ENCODE measurements around the gene TTC28. TPM values are rescaled to one million over a fixed set of nuclear protein-coding genes. Genes with fewer than 3 reads are reported as not detected.

Gene TTC28
- total RNA-seq, 1 donor from 2014 or later: 1.3 TPM

GRCh38 chr22:28444659-28445058, 235.0 kb downstream of the TTC28 start:
- FAIRE-seq (no peak), DNase-seq (ENCODE audit: low read depth) (no peak)
- Histone ChIP-seq H3K4me3 (ENCODE audit: low read depth, low read length) (no peak overlapping the region), H3K27me3 (ENCODE audit: control insufficient read depth, insufficient read depth, low read length) (peaks cover 3% of the 10 kb centered on the region), H3K36me3 (ENCODE audit: control insufficient read depth, insufficient read depth, low read length) (no peaks in the 10 kb centered on the region)
- TF ChIP-seq CTCF (IDR thresholded peaks at IDR 0.05; ENCODE audit: insufficient read depth, low read length, severe bottlenecking): no peak

- Histone ChIP-seq H3K36me3 (ENCODE audit: control insufficient read depth, insufficient read depth, low read length) (no peaks in the 10 kb centered on the region), H3K27me3 (ENCODE audit: control insufficient read depth, insufficient read depth, low read length) (peaks cover 3% of the 10 kb centered on the region), H3K4me3 (ENCODE audit: low read depth, low read length) (peak overlapping the region; percentile 41)
- FAIRE-seq (peak; percentile 58), DNase-seq (ENCODE audit: low read depth) (peak; percentile 43)
- no peak for TF ChIP-seq CTCF (IDR thresholded peaks at IDR 0.05; ENCODE audit: insufficient read depth, low read length, severe bottlenecking)
These were observed 236.1 kb downstream of the TTC28 start for GRCh38 chr22:28443526-28443876.

- DNase-seq (ENCODE audit: low read depth) (no peak), FAIRE-seq (no peak)
- peaks cover 3% of the 10 kb centered on the region for H3K27me3 ChIP-seq (ENCODE audit: control insufficient read depth, insufficient read depth, low read length)
- TF ChIP-seq CTCF (IDR thresholded peaks at IDR 0.05; ENCODE audit: insufficient read depth, low read length, severe bottlenecking): no peak
- peak overlapping the region; percentile 41 for H3K4me3 ChIP-seq (ENCODE audit: low read depth, low read length)
- no peaks in the 10 kb centered on the region for H3K36me3 ChIP-seq (ENCODE audit: control insufficient read depth, insufficient read depth, low read length)
These were observed 236.7 kb downstream of the TTC28 start for GRCh38 chr22:28442711-28443525.

GRCh38 chr22:28442264-28442710, 237.4 kb downstream of the TTC28 start:
- DNase-seq (ENCODE audit: low read depth) (peak; percentile 51), FAIRE-seq (no peak)
- peak overlapping the region; percentile 41 for H3K4me3 ChIP-seq (ENCODE audit: low read depth, low read length)
- peak; percentile 88 for TF ChIP-seq CTCF (IDR thresholded peaks at IDR 0.05; ENCODE audit: insufficient read depth, low read length, severe bottlenecking)
- H3K36me3 ChIP-seq (ENCODE audit: control insufficient read depth, insufficient read depth, low read length): no peaks in the 10 kb centered on the region
- peaks cover 3% of the 10 kb centered on the region for H3K27me3 ChIP-seq (ENCODE audit: control insufficient read depth, insufficient read depth, low read length)

GRCh38 chr22:28441720-28442263, 237.8 kb downstream of the TTC28 start:
- Histone ChIP-seq H3K36me3 (ENCODE audit: control insufficient read depth, insufficient read depth, low read length) (no peaks in the 10 kb centered on the region), H3K4me3 (ENCODE audit: low read depth, low read length) (peak overlapping the region; percentile 41), H3K27me3 (ENCODE audit: control insufficient read depth, insufficient read depth, low read length) (peaks cover 3% of the 10 kb centered on the region)
- FAIRE-seq: no peak
- no peak for TF ChIP-seq CTCF (IDR thresholded peaks at IDR 0.05; ENCODE audit: insufficient read depth, low read length, severe bottlenecking)
- no peak for DNase-seq (ENCODE audit: low read depth)

All from bronchial epithelial cell (primary cell).